ENCODE results near the gene GPC5. TPM values are rescaled to one million over a fixed set of nuclear protein-coding genes. Genes with fewer than 3 reads are reported as not detected.
"Not testable (repeated sequence)": the region's sequence is repeated elsewhere in the genome, so short reads cannot be mapped to it uniquely, and the experiment has no call there.

Gene GPC5
- polyA plus RNA-seq, 10 donors: 0.16 to 0.77 (median 0.26) TPM

GRCh38 chr13:91368676-91369440, 29.6 kb upstream of the GPC5 start:
- DNase-seq: peak in 1 of 3 donors; percentile 38

DNA sequence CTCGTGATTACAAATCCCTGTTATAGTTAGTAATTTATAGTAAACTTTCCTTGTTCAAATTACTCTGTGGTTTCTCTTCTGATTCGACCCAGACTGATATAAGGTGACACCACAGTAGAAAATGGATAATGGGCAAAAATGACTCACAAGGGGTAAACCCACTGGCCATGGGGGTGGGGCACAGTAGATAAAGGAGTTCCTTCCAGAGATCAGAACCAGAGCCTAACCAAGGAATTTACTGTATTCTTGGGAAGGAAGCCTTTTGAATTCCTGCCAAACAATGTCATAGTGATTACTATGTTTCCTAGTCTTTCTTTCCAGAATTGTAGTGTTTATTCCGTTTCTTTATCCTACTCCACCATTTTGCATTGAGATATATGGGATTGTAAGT, 29.0 kb upstream of the GPC5 start:
- peak in 1 of 3 donors; percentile 52 for DNase-seq

DNA sequence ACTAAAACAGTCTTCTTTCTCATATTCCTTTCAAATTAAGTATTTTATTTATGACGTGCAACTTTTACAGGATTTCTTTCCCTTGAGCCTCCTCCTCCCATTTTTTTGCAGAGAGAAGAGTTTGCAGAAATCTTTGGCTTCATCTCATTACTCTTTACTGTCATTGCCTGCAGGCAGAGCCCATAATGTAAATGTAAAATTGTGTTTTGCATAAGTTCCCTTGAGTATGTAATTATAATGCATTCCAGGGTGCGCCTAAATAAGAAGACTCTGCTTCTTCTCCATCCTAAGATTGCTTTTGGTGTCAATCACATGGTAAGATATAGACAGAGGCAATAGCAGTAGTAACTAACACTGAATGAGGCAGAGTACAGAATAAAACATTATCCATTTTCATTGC, 27.9 kb upstream of the GPC5 start:
- DNase-seq: no peak

- DNase-seq: no peak
Measured at GRCh38 chr13:91372911-91373310, 25.5 kb upstream of the GPC5 start.

DNA sequence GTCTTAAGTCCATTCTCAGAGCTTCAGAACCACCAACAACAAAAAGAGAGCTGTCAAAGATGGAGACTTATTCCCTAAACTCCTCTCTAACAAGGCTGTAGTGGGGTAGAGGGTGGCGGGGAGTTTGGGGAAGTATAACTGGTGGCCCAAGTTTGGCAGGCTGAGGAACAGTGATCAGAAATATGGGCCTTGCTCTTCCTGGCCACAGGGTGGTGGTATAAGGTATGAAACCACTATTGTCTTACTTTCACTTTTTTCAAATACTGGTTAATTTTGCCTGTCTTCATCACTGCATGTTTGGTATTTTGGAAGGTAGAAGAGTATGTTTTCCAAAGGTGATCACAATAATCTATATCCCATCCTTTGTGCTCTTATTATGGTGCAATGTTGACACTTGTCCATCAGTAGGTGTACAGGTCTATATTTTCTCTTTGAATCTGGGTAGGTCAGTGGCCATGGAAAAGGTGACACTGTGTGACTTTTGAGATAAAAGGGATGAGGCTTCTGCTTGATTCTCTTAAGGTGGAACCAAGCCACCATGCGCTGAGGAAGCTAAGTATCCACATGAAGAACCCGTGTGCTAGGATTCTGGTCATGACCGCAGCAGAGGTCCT, 23.2 kb upstream of the GPC5 start:
- DNase-seq: no peak

DNA sequence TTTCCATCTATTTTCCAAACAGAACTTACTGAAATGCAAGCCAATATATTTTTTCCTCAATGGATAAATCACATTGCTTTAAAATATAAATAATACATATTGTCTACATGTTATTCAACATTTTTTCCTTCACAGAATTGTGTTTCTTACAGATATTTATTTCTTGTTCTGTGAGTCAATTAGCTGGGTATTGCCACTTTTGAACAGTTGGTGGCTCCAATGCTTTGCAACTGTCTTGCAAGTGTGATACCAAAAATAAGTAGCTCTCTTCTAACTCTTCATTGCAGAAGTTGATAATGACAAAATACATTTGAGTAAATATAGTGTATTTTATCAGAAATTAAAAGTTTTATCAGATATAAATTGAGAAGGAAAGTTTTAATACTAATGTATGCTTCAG, 17.1 kb upstream of the GPC5 start:
- DNase-seq: peak in 2 of 3 donors; percentile 3 to 39

DNA sequence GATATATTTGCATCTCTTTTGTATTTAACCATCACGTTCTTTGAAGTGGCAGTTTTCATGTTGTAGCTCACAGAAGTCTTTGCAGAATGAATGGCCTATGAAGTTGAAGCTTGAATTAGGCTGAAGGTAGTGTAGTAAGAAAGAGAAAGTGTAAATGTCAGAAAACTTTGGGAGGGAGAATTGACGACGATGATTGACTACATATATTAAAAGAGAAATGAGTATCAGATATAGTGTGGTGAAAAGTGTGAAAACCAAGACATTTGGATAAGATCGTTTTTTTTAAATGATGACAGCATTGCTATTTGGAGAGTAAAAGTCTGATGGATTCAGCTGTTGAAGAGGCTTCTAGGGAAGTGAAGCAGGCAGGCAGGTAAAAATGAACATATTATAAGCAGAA, 14.6 kb upstream of the GPC5 start:
- no peak for DNase-seq

GRCh38 chr13:91384896-91385295, 13.5 kb upstream of the GPC5 start:
- DNase-seq: no peak

- DNase-seq: no peak
Measured at GRCh38 chr13:91389186-91389585, 9.2 kb upstream of the GPC5 start.

DNA sequence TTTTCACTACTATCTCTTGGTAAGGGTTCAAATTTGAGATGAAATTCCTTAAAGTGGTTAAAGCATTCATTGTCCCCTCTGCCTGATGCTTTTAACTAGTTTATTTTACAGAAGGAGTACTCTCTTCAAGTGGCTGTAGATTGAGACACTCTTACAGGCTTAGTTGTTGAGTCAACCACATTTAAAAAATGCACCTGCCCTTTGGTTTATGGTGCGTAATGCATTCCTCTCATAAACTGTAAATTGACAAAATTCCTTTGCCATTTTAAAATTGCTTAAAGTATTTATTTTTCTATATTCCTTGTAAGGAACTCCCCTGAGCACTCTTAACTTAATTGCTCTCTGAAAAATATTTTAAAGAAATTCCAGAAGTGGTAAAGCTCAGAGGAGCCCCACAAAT, 826 bp upstream of the GPC5 start:
- DNase-seq: no peak

DNA sequence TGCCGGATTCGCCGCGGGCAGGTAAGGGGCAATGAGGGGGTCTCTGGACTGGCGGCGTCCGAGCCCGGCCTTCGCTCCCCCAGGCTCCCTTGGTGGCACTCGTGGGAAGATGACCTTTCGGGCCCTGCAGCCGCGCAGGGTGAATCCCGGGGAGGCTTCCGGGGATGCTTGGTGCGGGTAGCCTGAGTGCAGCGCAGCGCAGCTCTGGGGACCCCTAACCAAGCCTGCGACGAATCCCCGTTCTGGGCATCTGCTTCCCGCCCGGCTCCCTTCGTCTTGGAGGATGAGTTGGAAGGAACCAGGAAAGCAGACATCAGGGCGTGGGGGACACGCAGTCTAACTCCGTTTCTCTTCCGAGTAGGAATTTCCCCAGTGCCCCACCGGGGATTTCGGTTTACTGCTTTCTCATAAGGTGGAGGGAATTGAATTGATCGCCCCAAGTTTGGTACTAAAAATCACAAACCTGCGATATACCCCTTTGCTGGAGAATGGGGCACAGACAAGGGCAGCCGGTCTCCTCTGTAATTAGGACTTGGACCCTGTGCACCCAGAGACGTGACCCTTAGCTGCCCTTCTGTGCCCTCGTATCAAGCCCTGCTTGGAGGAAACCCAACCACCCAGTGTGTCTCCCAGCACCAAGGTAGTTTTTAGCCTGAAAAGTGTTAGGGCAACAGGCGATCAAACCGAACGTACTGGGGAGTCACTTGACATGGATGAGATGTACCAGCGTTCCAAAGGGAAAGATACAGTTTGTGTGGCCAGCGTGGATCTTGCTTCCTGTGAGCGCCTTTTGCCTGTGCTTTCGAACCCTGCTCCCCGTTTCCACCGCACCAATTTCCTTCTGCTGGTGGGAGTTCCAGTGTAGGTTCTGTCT, 1.0 kb downstream of the GPC5 start:
- peak in 2 of 3 donors; percentile 3 to 16 for DNase-seq

DNA sequence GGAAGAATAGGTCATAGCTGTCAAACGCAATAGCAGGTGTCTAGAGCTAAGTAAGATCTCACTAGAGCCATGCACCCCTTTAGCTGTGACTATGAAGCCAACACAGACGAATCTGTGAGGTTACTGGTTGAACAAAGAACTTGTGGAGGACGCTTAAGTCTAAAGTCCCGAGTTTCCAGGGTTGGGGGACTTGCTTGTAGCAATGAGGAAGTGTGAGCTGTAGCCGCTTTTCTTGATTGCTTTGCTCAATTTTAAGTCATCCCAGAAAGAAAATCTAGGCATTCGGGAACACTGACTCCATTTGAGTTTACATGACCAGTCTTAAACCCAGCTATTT, 1.6 kb downstream of the GPC5 start:
- DNase-seq: peak in 1 of 3 donors; percentile 5

DNA sequence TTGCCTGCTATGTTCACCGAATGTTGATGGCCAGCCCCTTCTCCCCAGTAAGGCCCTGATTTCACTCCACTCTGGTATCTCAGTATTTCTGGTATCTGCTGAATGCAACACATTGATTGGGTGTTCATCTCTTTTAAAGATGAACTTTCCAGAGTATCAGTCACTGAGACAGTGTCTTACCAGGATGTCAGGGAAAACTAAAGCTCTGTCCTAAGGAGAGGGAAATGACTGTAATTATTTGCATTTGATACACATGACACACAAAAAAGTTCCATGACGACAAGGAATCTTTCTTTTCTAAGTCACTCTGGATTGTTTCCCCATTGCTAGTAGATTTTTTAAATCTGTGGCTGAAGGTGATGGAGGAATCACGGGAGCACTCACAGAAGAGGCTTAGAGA, 2.2 kb downstream of the GPC5 start:
- peak in 1 of 3 donors; percentile 7 for DNase-seq

- no peak for DNase-seq
Measured at GRCh38 chr13:91401920-91402319, 3.5 kb downstream of the GPC5 start.

DNA sequence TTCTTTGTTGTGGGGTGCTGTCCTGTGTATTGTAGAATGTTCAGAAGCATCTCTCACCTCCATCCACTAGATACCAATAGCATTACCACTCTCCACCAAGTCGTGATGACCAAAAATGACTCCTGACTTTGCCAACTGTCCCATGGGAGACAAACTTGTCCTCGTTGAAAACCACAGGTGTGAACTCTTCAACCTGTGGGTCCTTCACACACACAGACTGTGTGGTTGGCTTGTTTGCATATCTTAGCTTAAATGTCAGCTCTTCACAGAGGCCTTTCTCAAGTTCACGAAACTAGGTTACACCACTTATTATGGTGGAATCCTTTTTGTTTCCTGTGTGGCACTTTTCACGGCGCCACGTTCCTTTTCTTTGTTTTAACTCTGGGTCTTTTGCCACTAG, 6.8 kb downstream of the GPC5 start:
- DNase-seq: no peak

GRCh38 chr13:91406619-91407018, 8.2 kb downstream of the GPC5 start:
- peak in 2 of 3 donors; percentile 2 to 5 for DNase-seq

DNA sequence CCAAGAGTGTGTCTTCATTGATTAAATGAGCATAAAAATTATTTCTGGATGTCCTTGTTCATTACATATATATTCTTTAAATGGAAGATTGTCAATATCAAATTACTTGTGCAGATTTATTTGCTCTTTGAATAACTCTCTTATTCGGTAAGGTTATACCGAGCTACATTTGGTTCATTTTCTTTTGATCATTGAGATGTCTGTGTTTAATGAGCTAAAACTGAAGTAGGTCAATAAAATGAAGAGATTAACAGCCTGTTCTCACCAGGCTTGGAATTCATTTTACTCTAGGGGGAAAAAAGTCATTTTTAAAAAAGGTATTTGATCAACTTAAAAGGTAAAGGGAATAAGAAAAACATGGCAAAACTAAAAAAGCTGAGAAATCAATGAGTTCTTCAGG, 10.6 kb downstream of the GPC5 start:
- no peak for DNase-seq

GRCh38 chr13:91416579-91416978, 18.2 kb downstream of the GPC5 start:
- DNase-seq: not testable (repeated sequence)

DNA sequence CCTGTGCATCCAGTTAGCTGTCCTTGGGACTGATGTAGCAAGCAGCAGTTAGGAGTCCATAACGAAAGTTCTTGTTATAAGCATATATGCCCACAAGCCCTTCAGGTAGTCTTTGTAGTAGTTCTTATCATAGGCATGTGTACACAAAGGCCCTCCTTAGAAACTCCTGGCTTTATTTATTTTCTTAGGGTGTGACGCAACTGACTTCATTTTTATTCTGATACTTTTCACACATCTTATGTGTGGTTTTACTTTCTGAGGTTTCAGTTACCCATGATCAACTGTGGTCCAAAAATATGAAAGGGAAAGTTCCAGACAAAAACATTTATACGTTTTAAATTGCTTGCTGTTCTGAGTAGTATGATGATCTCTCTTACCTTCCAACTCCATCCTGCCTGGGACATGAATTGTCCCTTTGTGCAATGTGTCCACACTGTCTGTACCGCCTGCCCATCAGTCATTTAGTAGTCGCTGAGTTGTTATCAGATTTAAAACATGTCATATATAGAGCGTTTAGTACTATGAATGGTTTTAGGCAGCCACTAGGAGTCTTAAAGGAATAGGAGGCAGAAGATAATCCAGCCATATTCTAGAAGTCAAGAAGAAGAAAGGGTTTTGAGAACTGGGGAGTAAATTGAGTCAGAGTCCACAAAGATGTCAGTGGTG, 19.4 kb downstream of the GPC5 start:
- DNase-seq: no peak

DNA sequence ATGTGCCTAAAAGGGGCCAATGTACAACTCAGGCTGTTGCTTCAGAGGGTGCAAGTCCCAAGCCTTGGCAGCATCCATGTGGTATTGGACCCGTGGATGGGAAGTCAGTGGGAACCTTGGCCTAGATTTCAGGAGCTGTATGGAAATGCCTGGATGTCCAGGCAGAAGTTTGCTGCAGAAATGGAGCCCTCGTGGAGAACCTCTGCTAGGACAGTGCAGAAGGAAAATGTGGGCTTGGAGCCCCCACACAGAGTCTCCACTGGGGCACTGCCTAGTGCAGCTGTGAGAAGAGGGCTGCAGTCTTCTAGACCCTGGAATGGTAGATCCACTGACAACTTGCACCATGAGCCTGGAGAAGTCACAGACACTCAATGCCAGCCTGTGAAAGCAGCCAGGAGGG, 28.5 kb downstream of the GPC5 start:
- DNase-seq: no peak

GRCh38 chr13:91438674-91439073, 40.3 kb downstream of the GPC5 start:
- not testable (repeated sequence) for DNase-seq

- DNase-seq: no peak
Measured at GRCh38 chr13:91450913-91451312, 52.5 kb downstream of the GPC5 start.

Data from muscle of back (tissue), 11 donors.